WERI-Rb-1 (cell line): Measurements from ENCODE around the gene SFXN5.

Source experiments
- DNase-seq: peaks from one replicate; pipeline ENCODE4 v3.0.0-alpha.2; 2020
- H3K27ac ChIP-seq: fragments of 250-450 bp; sonication (Bioruptor Pico); 2 replicates; pipeline ENCODE4 v1.5.1; 2020; ENCODE audit warnings: mild to moderate bottlenecking, moderate library complexity
- H3K27me3 ChIP-seq: fragments of 250-450 bp; sonication (Bioruptor Pico); 2 replicates; pipeline ENCODE4 v1.5.1; 2021; ENCODE audit warnings: mild to moderate bottlenecking, low read depth, moderate library complexity; ENCODE audit not compliant: insufficient read depth, severe bottlenecking
- H3K36me3 ChIP-seq: fragments of 250-450 bp; sonication (Bioruptor Pico); 2 replicates; pipeline ENCODE4 v1.5.1; 2020; ENCODE audit warnings: mild to moderate bottlenecking, moderate library complexity
- H3K4me3 ChIP-seq: 2 replicates; pipeline ENCODE4 v1.5.1; 2011; ENCODE audit warnings: low read depth, mild to moderate bottlenecking, control low read depth, low read length
- H3K9me3 ChIP-seq: fragments of 250-450 bp; sonication (Bioruptor Pico); 2 replicates; pipeline ENCODE4 v1.5.1; 2021; ENCODE audit warnings: mild to moderate bottlenecking, moderate library complexity; ENCODE audit not compliant: severe bottlenecking
- CTCF ChIP-seq: IDR thresholded peaks from 2 replicates; pipeline ENCODE4 v1.5.1; 2011; ENCODE audit warnings: low read depth, mild to moderate bottlenecking, control low read depth, inconsistent platforms, low read length

Gene SFXN5

GRCh38 chr2:73109431-73110167, 38.1 kb upstream of the SFXN5 start:
- Histone ChIP-seq H3K36me3 (peaks cover 2% of the 10 kb centered on the region; the same call in 1 of the 2 replicates), H3K9me3 (peaks cover 1% of the 10 kb centered on the region), H3K27me3 (no peaks in the 10 kb centered on the region), H3K27ac (no peak overlapping the region), H3K4me3 (no peak overlapping the region)
- DNase-seq = no peak
- no peak for TF ChIP-seq CTCF

DNA sequence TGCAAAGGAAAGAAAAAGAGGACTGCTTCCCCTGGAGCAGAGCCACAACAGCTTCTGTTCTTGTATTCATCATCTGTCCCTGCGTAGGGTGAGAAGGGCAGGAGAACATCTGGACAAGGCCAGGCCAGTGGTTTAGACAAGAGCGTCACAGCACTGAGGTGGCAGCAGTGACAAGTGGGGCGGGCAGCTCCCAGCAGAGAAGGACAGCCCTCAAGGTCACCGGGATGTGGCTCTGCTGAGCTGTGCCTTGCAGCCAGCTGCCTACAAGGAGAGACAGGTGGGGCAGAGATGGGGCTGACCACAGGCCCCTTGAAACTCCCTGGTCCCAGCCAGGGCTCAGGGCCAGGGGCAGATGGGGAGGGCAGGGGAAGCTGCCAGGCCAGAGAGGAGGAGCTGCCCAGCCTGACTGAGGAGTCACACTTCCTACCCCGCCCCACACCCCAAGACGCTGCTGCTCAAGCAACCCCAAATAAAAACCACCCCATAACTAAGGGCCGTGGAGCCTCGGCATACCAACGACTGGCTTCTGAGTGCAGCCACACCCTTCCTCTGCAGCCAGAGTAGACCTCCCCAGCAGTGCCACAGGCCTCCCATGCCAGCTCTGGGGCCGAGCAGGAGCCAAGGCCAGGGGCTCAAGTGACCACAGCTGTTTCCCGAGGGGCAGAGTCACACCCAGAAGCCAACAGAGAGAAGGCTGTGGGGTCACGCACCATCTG, 35.9 kb upstream of the SFXN5 start:
- Histone ChIP-seq H3K36me3 (peaks cover 2% of the 10 kb centered on the region; the same call in 1 of the 2 replicates), H3K27me3 (no peaks in the 10 kb centered on the region), H3K27ac (no peak overlapping the region), H3K9me3 (no peaks in the 10 kb centered on the region), H3K4me3 (no peak overlapping the region)
- DNase-seq = no peak
- no peak for TF ChIP-seq CTCF

DNA sequence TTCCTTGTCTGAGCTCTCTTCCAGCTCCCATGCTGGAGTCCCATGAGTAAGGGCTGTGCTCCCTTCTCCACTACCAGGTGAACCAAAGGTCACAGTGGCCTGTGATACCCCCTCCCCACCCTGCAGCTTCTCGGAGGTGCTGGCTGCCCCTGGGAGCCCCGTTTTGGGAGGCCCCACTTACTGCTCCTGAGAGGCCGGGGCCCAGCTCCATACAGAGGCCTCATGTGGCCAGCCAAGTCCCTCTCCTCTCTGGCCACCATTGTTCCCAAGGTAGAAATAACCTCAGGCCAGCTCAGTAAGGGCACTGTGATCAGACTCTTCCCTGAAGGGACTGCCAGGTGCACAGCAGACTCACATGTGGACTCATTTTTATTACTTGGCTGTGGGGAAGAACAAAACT, 35.3 kb upstream of the SFXN5 start:
- no peaks in the 10 kb centered on the region for H3K9me3 ChIP-seq
- DNase-seq = no peak
- no peak for TF ChIP-seq CTCF
- H3K27ac ChIP-seq = no peak overlapping the region
- no peak overlapping the region for H3K4me3 ChIP-seq
- peaks cover 2% of the 10 kb centered on the region; the same call in 1 of the 2 replicates for H3K36me3 ChIP-seq
- no peaks in the 10 kb centered on the region for H3K27me3 ChIP-seq

- H3K36me3 ChIP-seq = peaks cover 2% of the 10 kb centered on the region; the same call in 1 of the 2 replicates
- no peak for DNase-seq
- no peaks in the 10 kb centered on the region for H3K27me3 ChIP-seq
- no peak for TF ChIP-seq CTCF
- no peak overlapping the region for H3K27ac ChIP-seq
- no peak overlapping the region for H3K4me3 ChIP-seq
- H3K9me3 ChIP-seq = no peaks in the 10 kb centered on the region
Measured at GRCh38 chr2:73105511-73105971, 34.0 kb upstream of the SFXN5 start.

GRCh38 chr2:73104933-73105332, 33.4 kb upstream of the SFXN5 start:
- H3K4me3 ChIP-seq = no peak overlapping the region
- H3K9me3 ChIP-seq = no peaks in the 10 kb centered on the region
- H3K27ac ChIP-seq = no peak overlapping the region
- TF ChIP-seq CTCF = no peak
- no peak for DNase-seq
- H3K36me3 ChIP-seq = peaks cover 2% of the 10 kb centered on the region; the same call in 1 of the 2 replicates
- no peaks in the 10 kb centered on the region for H3K27me3 ChIP-seq
